HCT116 (cell line): Measurements from ENCODE around the gene CYP24A1. TPM values are rescaled to one million over a fixed set of nuclear protein-coding genes. Genes with fewer than 3 reads are reported as not detected.

ENCODE experiments used
- ATAC-seq: fragments of 200-7000 bp; cut with Tn5 transposase; 2 replicates; pipeline ENCODE4 v1.9.1; 2020; ENCODE audit warnings: mild to moderate bottlenecking, moderate library complexity
- BruUV-seq: library from RNA; stranded (reverse); fragments of 400-500 nt; replicated peaks from 2 replicates; lab custom pipeline; 2021; lab: Mats Ljungman, UMichigan
- CTCF ChIA-PET: fragments of 300-600 bp; sonication (Branson Sonifier 250); formaldehyde crosslinking; loops from one replicate; lab custom pipeline; 2021; ENCODE audit warnings: antibody characterized with exemption; lab: Charles Lee
- POLR2A ChIA-PET: fragments of 300-600, 350-600 bp; sonication (Branson Sonifier 250); formaldehyde crosslinking; loops from one replicate; lab custom pipeline; 2021; ENCODE audit warnings: antibody characterized with exemption; lab: Charles Lee
- RAD21 ChIA-PET, 2 experiments: fragments of 300-600 bp; sonication (Branson Sonifier 250); formaldehyde crosslinking; loops; one replicate each; lab custom pipeline; 2023; ENCODE audit warnings: low total read pairs in 2 of 2; ENCODE audit not compliant: uncharacterized antibody in 2 of 2, unreplicated experiment in 2 of 2, low non-redundant PET in 1 of 2; lab: Charles Lee
- DNase-seq: peaks from one replicate; pipeline ENCODE4 v3.0.0-alpha.2; 2010; ENCODE audit warnings: low read depth, low spot score
- H2AFZ ChIP-seq: fragments of 200-600 bp; shearing (Covaris generic), sonication (generic); 2 replicates; pipeline ENCODE4 v1.6.1; 2017; ENCODE audit warnings: low read depth, mixed run types, mixed read lengths, antibody characterized with exemption, low read length; ENCODE audit not compliant: poor library complexity, severe bottlenecking
- H3K27ac ChIP-seq: 2 replicates; pipeline ENCODE4 v1.5.1; 2012; ENCODE audit warnings: low read depth, low read length
- H3K27me3 ChIP-seq: fragments of 200-600 bp; sonication (generic); 2 replicates; pipeline ENCODE4 v1.6.1; 2016; ENCODE audit warnings: mixed run types, low read length, mixed read lengths; ENCODE audit not compliant: insufficient read depth
- H3K36me3 ChIP-seq, 2 experiments: fragments of 200-500 bp in 1 of 2; fragments of 200-600 bp in 1 of 2; sonication (Bioruptor generic) in 1 of 2; sonication (generic) in 1 of 2; 2 replicates each; pipeline versions ENCODE4 v1.5.1 to v1.6.1; 2014 to 2016; ENCODE audit warnings: low read length in 2 of 2, inconsistent platforms in 1 of 2, mixed read lengths in 1 of 2, mixed run types in 1 of 2; ENCODE audit not compliant: insufficient read depth in 2 of 2, control insufficient read depth in 1 of 2
- H3K4me1 ChIP-seq, 2 experiments: fragments of 200-600 bp in 1 of 2; sonication (generic) in 1 of 2; 2 replicates each; pipeline versions ENCODE4 v1.5.1 to v1.6.1; 2012 to 2017; ENCODE audit warnings: low read length in 2 of 2, inconsistent platforms in 1 of 2, mild to moderate bottlenecking in 1 of 2, mixed read lengths in 1 of 2, mixed run types in 1 of 2, moderate library complexity in 1 of 2; ENCODE audit not compliant: insufficient read depth in 2 of 2, control insufficient read depth in 1 of 2
- H3K4me2 ChIP-seq: fragments of 200-600 bp; sonication (generic); 2 replicates; pipeline ENCODE4 v1.6.1; 2017; ENCODE audit warnings: mixed run types, low read length, mixed read lengths
- H3K4me3 ChIP-seq, 2 experiments: fragments of 200-600 bp in 1 of 2; sonication (generic) in 1 of 2; replicated peaks in 1 of 2; 2 replicates each; pipeline ENCODE4 v1.5.1; 2011 to 2016; ENCODE audit warnings: low read length in 2 of 2, control low read depth in 1 of 2, low read depth in 1 of 2, mild to moderate bottlenecking in 1 of 2, mixed read lengths in 1 of 2, mixed run types in 1 of 2
- H3K79me2 ChIP-seq: fragments of 200-600 bp; sonication (generic); 2 replicates; pipeline ENCODE4 v1.6.1; 2017; ENCODE audit warnings: mild to moderate bottlenecking, mixed run types, low read length, moderate library complexity, mixed read lengths; ENCODE audit not compliant: insufficient read depth
- H3K9ac ChIP-seq: fragments of 200-600 bp; sonication (generic); 2 replicates; pipeline ENCODE4 v1.6.1; 2016; ENCODE audit warnings: low read length, mixed read lengths
- H3K9me2 ChIP-seq: fragments of 200-600 bp; sonication (generic), shearing (Covaris generic); 2 replicates; pipeline ENCODE4 v1.6.1; 2017; ENCODE audit warnings: mixed run types, mild to moderate bottlenecking, moderate library complexity; ENCODE audit not compliant: insufficient read depth
- H3K9me3 ChIP-seq, 2 experiments: fragments of 200-500 bp in 1 of 2; fragments of 200-600 bp in 1 of 2; sonication (Bioruptor generic) in 1 of 2; sonication (generic) in 1 of 2; 2 replicates each; pipeline ENCODE4 v1.6.1; 2014 to 2017; ENCODE audit warnings: low read length in 2 of 2, mixed read lengths in 2 of 2, inconsistent platforms in 1 of 2, low read depth in 1 of 2, mild to moderate bottlenecking in 1 of 2, mixed run types in 1 of 2, moderate library complexity in 1 of 2; ENCODE audit not compliant: control insufficient read depth in 1 of 2, insufficient read depth in 1 of 2
- H4K20me1 ChIP-seq: fragments of 200-600 bp; sonication (generic), shearing (Covaris generic); 2 replicates; pipeline ENCODE4 v1.6.1; 2017; ENCODE audit warnings: mixed run types, mild to moderate bottlenecking, moderate library complexity; ENCODE audit not compliant: insufficient read depth
- CBX3 ChIP-seq: IDR thresholded peaks from 2 replicates; pipeline ENCODE4 v1.6.1; 2012; ENCODE audit warnings: low read depth
- EGR1 ChIP-seq: IDR thresholded peaks from 2 replicates; pipeline ENCODE4 v1.6.1; 2012; ENCODE audit warnings: low read depth
- ELF1 ChIP-seq: IDR thresholded peaks from 2 replicates; pipeline ENCODE4 v1.6.1; 2012; ENCODE audit warnings: low read depth, borderline replicate concordance
- EZH2 ChIP-seq: fragments of 200-600 bp; sonication (generic); IDR thresholded peaks from 2 replicates; pipeline ENCODE4 v1.6.1; 2017; ENCODE audit warnings: antibody characterized with exemption, mixed run types
- FOSL1 ChIP-seq: IDR thresholded peaks from 2 replicates; pipeline ENCODE4 v1.6.1; 2012; ENCODE audit warnings: low read depth
- JUND ChIP-seq: IDR thresholded peaks from 2 replicates; pipeline ENCODE4 v1.6.1; 2012
- POLR2A ChIP-seq: IDR thresholded peaks from 2 replicates; pipeline ENCODE4 v1.7.0; 2011; ENCODE audit warnings: borderline replicate concordance; ENCODE audit not compliant: insufficient read depth, insufficient read length; ENCODE audit errors: extremely low read depth
- POLR2AphosphoS5 ChIP-seq: IDR thresholded peaks from 2 replicates; pipeline ENCODE4 v1.6.1; 2011; ENCODE audit warnings: mild to moderate bottlenecking, low read depth, low read length, moderate library complexity
- RAD21 ChIP-seq: IDR thresholded peaks from 2 replicates; pipeline ENCODE4 v1.6.1; 2012; ENCODE audit warnings: low read depth, mild to moderate bottlenecking
- SIN3A ChIP-seq: IDR thresholded peaks from 2 replicates; pipeline ENCODE4 v1.6.1; 2012; ENCODE audit warnings: low read depth
- SP1 ChIP-seq: IDR thresholded peaks from 2 replicates; pipeline ENCODE4 v1.6.1; 2012; ENCODE audit warnings: low read depth
- SRF ChIP-seq: IDR thresholded peaks from 2 replicates; pipeline ENCODE4 v1.6.1; 2012; ENCODE audit warnings: low read depth
- TCF7L2 ChIP-seq: IDR thresholded peaks from 2 replicates; pipeline ENCODE4 v1.7.0; 2011; ENCODE audit warnings: borderline replicate concordance, inconsistent platforms; ENCODE audit not compliant: insufficient read depth, insufficient read length; ENCODE audit errors: extremely low read depth
- YY1 ChIP-seq: IDR thresholded peaks from 2 replicates; pipeline ENCODE4 v1.6.1; 2011; ENCODE audit warnings: low read length, low read depth, moderate library complexity, mild to moderate bottlenecking; ENCODE audit not compliant: insufficient replicate concordance; ENCODE audit errors: extremely low read depth
- ZFX ChIP-seq: fragments of 450-650 bp; IDR thresholded peaks from 2 replicates; pipeline ENCODE4 v1.6.1; 2017
- ZNF274 ChIP-seq: fragments of 200-500 bp; sonication (Bioruptor generic); IDR thresholded peaks from 2 replicates; pipeline ENCODE4 v1.6.1; 2014; ENCODE audit warnings: mild to moderate bottlenecking, low read depth, low read length, inconsistent platforms
- intact Hi-C: fragments of 100-400 bp; cut with micrococcal nuclease; formaldehyde crosslinking; loops from 2 replicates; pipeline ENCODE4 v1.10.0; 2022
- total RNA-seq: library from RNA; stranded (reverse); gene quantifications from one replicate; pipeline ENCODE4 v1.2.1, GENCODE V29; 2021; ENCODE audit not compliant: unreplicated experiment
- TF ChIP-seq, protein P1 (sequence below): IDR thresholded peaks from 2 replicates; pipeline ENCODE4 v1.6.1; 2011; ENCODE audit warnings: mild to moderate bottlenecking, low read length, moderate library complexity; ENCODE audit not compliant: insufficient replicate concordance; ENCODE audit errors: extremely low read depth
- TF ChIP-seq, protein P2 (sequence below): IDR thresholded peaks from 2 replicates; pipeline ENCODE4 v1.6.1; 2012

The CYP24A1 gene
- total RNA-seq, 1 experiment from 2014 or later, result 267 TPM

DNA sequence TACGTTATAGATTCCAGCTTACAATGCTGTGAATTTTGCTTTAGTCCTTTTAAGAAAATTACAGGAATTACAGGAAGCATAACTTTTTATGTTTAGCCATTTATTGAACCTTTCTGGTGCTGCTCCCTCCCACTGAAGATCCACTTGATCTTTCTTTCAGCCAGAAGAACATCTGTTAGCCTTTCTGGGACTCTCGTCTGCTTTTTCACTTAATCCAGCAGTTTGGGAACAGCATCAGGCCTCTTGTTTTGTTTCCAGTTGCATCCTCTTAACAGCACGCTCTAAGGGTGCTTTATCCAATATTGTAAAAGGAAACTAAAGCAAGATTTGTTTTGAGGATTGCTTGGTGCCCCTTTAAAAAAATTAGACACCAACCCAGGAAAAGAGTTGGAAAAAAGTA lies 10.3 kb upstream of the CYP24A1 start:
- Histone ChIP-seq H3K27ac (no peak overlapping the region), H3K36me3 (no peaks in the 10 kb centered on the region), H3K4me2 (no peak overlapping the region)
- DNase-seq (no peak), ATAC-seq (no peak)
- ChIA-PET RAD21 (no interaction called here), POLR2A (no interaction called here), CTCF (interaction anchor here (1.3 kb wide), 1 partner anchor 79 kb away, joined by 3 read pairs; no protein-coding TSS in a partner anchor)
- TF ChIP-seq SP1 (no peak), YY1 (no peak), JUND (no peak), EZH2 (no peak), TCF7L2 (no peak), EGR1 (no peak), FOSL1 (no peak), ZNF274 (no peak), SIN3A (no peak), POLR2AphosphoS5 (no peak), RAD21 (no peak), POLR2A (no peak), SRF (no peak), CBX3 (no peak), ZFX (no peak), ELF1 (no peak)
- TF ChIP-seq, protein P1, sequence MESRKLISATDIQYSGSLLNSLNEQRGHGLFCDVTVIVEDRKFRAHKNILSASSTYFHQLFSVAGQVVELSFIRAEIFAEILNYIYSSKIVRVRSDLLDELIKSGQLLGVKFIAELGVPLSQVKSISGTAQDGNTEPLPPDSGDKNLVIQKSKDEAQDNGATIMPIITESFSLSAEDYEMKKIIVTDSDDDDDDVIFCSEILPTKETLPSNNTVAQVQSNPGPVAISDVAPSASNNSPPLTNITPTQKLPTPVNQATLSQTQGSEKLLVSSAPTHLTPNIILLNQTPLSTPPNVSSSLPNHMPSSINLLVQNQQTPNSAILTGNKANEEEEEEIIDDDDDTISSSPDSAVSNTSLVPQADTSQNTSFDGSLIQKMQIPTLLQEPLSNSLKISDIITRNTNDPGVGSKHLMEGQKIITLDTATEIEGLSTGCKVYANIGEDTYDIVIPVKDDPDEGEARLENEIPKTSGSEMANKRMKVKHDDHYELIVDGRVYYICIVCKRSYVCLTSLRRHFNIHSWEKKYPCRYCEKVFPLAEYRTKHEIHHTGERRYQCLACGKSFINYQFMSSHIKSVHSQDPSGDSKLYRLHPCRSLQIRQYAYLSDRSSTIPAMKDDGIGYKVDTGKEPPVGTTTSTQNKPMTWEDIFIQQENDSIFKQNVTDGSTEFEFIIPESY, result no peak
- TF ChIP-seq, protein P2, sequence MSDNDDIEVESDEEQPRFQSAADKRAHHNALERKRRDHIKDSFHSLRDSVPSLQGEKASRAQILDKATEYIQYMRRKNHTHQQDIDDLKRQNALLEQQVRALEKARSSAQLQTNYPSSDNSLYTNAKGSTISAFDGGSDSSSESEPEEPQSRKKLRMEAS, result no peak
- TF ChIP-seq, all 23 proteins: peak for 0
- no peaks in the 10 kb centered on the region for H3K9me3 ChIP-seq
- BruUV-seq, result no TSS peak
- no peaks in the 10 kb centered on the region for H3K9me2 ChIP-seq
- no peak overlapping the region for H2AFZ ChIP-seq
- H3K79me2 ChIP-seq, result no peaks in the 10 kb centered on the region
- H3K27me3 ChIP-seq, result no peaks in the 10 kb centered on the region
- no peak overlapping the region for H3K9ac ChIP-seq
- intact Hi-C loops, result no loop called here
- H4K20me1 ChIP-seq, result no peaks in the 10 kb centered on the region
- H3K4me3 ChIP-seq, result no peak overlapping the region
- peaks cover 29 to 39% of the 10 kb centered on the region in 2 experiments for H3K4me1 ChIP-seq
